ENCODE data around the gene COQ10A.

GRCh38 chr12:56220611-56221231 lies 46.0 kb upstream of the COQ10A start:
- no peak for TF ChIP-seq POLR2A (IDR thresholded peaks at IDR 0.05)
- TF ChIP-seq CTCF (IDR thresholded peaks at IDR 0.05), result no peak
